Mucosa of rectum (tissue), 2 donors: ENCODE results near the gene CNOT2.
"Not testable (repeated sequence)": the region's sequence is repeated elsewhere in the genome, so short reads cannot be mapped to it uniquely, and the experiment has no call there.

Experiments
- H3K27ac ChIP-seq, 2 donors: one replicate each; pipeline ENCODE4 v1.7.0; 2013; ENCODE audit warnings: inconsistent platforms in 2 of 2, low read depth in 2 of 2, low read length in 2 of 2
- H3K27me3 ChIP-seq, 2 donors: one replicate each; pipeline ENCODE4 v1.7.0; 2013; ENCODE audit warnings: low read length in 2 of 2; ENCODE audit not compliant: control insufficient read depth in 2 of 2, insufficient read depth in 2 of 2
- H3K36me3 ChIP-seq, 2 donors: one replicate each; pipeline ENCODE4 v1.7.0; 2013; ENCODE audit warnings: low read length in 2 of 2; ENCODE audit not compliant: control insufficient read depth in 2 of 2, insufficient read depth in 2 of 2
- H3K4me1 ChIP-seq, 2 donors: one replicate each; pipeline ENCODE4 v1.7.0; 2013; ENCODE audit warnings: low read length in 2 of 2, mild to moderate bottlenecking in 1 of 2; ENCODE audit not compliant: control insufficient read depth in 2 of 2, insufficient read depth in 2 of 2
- H3K4me3 ChIP-seq, 2 donors: one replicate each; pipeline ENCODE4 v1.7.0; 2013; ENCODE audit warnings: low read length in 2 of 2
- H3K9ac ChIP-seq, 2 donors: one replicate each; pipeline ENCODE4 v1.7.0; 2013; ENCODE audit warnings: low read length in 2 of 2, low read depth in 1 of 2, mild to moderate bottlenecking in 1 of 2
- H3K9me3 ChIP-seq, 2 donors: one replicate each; pipeline ENCODE4 v1.7.0; 2013; ENCODE audit warnings: low read length in 2 of 2; ENCODE audit not compliant: control insufficient read depth in 2 of 2
- donor health status: healthy.
- donor health status: Normal muscosa, but diverticular disease.

Gene CNOT2

DNA sequence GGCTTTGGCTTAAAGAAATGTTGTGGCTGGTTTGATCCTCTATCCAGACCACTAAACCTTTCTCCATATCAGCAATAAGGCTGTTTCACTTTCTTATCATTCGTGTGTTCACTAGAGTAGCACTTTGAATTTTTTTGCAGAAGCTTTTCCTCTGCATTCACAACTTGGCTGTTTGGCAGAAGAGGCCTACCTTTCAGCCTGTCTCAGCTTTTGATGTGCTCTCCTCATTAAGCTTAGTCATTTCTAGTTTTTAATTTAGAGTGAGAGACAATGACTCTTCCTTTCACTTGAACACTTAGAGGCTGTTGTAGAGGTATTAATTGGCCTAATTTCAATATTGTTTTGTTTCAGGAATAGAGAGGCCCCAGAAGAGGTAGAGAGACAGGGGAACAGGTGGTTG, 136.6 kb downstream of the CNOT2 start:
- Histone ChIP-seq H3K9ac (no peak overlapping the region), H3K36me3 (no peaks in the 10 kb centered on the region), H3K9me3 (no peaks in the 10 kb centered on the region), H3K4me3 (no peak overlapping the region), H3K4me1 (no peaks in the 10 kb centered on the region), H3K27ac (no peak overlapping the region), H3K27me3 (no peaks in the 10 kb centered on the region)

DNA sequence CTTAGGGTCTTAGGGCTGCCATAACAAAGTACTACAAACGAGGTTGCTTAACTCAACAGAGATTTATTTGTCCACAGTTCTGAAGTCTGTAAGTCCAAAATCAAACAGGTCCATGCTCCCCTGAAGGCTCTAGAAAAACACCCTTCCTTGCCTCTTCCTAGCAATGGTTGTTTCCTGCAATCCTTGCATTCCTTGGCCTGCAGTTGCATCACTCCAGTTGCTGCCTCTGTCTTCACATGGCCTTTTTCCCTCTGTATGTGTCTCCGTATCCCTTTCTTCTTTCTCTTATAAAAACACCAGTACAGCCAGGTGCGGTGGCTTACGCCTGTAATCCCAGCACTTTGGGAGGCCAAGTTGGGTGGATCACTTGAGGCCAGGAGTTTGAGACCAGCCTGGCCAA, 140.3 kb downstream of the CNOT2 start:
- no peak overlapping the region for H3K27ac ChIP-seq
- H3K9ac ChIP-seq, result no peak overlapping the region
- H3K4me3 ChIP-seq, result no peak overlapping the region
- H3K27me3 ChIP-seq, result no peaks in the 10 kb centered on the region
- no peaks in the 10 kb centered on the region for H3K9me3 ChIP-seq
- no peaks in the 10 kb centered on the region for H3K4me1 ChIP-seq
- H3K36me3 ChIP-seq, result no peaks in the 10 kb centered on the region

DNA sequence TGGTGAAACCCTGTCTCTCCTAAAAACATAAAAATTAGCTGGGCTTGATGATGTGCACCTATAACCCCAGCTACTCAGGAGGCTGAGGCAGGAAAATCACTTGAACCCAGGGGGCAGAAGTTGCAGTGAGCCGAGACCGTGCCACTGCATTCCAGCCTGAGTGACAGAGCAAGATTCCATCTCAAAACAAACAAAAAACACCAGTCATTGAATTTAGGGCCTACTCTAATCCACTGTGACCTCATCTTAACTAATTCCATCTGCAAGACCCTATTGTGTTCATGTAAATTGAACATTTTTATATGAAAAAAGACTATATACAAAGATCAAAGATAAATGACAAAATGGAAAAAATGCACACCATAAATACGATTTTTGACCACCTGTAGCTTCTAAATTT, 140.7 kb downstream of the CNOT2 start:
- Histone ChIP-seq H3K9ac (no peak overlapping the region), H3K9me3 (no peaks in the 10 kb centered on the region), H3K27ac (no peak overlapping the region), H3K27me3 (no peaks in the 10 kb centered on the region), H3K4me3 (no peak overlapping the region), H3K4me1 (no peaks in the 10 kb centered on the region), H3K36me3 (no peaks in the 10 kb centered on the region)

DNA sequence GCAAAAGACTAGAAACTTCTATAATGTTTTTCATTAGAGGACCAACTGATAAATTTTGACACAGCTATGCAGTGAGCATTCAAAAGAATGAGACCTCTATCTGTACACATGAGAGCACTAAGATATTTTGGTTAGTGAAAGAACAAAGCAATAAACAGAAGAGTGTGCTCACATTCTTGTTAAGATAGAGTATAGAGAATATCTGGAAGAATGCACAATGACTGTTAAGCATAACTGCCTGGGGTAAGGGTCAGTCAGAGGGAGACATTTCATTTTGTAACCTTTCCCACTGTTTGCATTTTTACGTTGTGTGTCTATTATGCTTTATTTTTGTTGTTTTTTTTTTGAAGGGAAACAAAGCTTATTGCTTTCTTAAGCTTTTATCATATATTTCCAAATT, 143.5 kb downstream of the CNOT2 start:
- Histone ChIP-seq H3K27ac (no peak overlapping the region), H3K36me3 (no peaks in the 10 kb centered on the region), H3K4me1 (no peaks in the 10 kb centered on the region), H3K9me3 (no peaks in the 10 kb centered on the region), H3K4me3 (no peak overlapping the region), H3K27me3 (no peaks in the 10 kb centered on the region), H3K9ac (no peak overlapping the region)

DNA sequence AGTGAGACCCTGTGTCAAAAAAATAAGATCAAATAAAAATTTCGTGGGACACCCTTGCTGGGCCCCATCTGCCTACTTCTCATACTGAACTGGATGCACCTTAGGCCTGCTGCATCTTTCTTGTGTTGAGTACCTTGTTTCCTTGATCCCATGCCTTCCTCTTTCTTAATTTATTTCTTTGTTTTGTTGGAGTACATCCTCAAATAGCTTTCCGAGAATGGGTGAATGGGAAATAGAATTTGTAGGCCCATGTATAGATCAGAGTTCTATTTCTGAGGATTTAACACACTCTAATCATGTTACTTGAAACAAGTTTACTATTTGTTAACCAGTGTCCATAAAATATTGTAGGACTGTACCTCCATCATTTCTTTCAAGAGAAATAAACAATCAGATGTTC, 146.4 kb downstream of the CNOT2 start:
- Histone ChIP-seq H3K27me3 (no peaks in the 10 kb centered on the region), H3K27ac (no peak overlapping the region), H3K9ac (no peak overlapping the region), H3K9me3 (no peaks in the 10 kb centered on the region), H3K4me3 (no peak overlapping the region), H3K36me3 (no peaks in the 10 kb centered on the region), H3K4me1 (no peaks in the 10 kb centered on the region)

DNA sequence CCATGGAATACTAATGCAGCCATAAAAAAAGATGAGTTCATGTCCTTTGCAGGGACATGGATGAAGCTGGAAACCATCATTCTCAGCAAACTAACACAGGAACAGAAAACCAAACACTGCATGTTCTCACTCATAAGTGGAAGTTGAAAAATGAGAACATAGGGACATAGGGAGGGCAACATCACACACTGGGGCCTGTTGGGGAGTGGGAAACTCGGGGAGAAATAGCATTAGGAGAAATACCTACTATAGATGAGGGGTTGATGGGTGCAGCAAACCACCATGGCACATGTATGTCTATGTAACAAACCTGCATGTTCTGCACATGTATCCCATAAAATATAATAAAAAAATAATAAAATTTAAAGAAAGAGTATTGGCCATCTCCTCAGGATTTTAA, 149.4 kb downstream of the CNOT2 start:
- H3K4me3 ChIP-seq, H3K27ac ChIP-seq, H3K9me3 ChIP-seq, H3K4me1 ChIP-seq, H3K36me3 ChIP-seq, H3K27me3 ChIP-seq, H3K9ac ChIP-seq: not testable (repeated sequence)

DNA sequence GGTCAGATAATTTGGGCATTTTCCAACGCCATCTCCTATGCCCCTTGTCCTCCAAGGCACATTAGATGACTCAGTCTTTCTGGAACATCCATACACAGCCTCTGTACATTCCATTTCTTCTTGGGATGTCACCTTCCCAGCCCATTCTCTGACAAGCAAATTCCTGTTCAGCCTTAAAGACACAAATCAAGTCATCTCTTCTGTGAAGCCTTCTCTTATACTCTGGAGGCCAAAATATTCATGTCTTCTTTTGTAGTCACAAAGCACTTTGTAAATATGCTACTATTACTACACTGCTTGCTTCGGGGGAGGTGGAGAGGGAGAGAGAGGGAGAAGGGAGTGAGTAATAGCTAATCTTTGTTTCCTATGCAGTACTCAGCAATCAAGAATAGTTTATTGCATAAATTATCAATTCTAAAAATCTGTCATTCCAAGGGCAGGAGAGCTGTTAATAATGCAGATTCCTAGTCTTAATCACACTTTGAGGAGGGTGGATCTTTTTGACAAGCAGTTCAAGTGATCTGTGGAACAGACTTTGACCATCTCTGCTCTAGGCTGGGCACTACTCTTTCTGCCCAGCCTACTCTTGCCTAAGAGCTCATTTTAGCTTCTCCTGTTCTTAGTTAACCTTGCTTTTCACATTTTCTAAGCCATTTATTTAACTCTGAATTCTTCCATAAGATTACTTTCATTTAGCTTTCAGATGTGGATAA, 150.7 kb downstream of the CNOT2 start:
- Histone ChIP-seq H3K4me3 (no peak overlapping the region), H3K9me3 (no peaks in the 10 kb centered on the region), H3K9ac (no peak overlapping the region), H3K27me3 (no peaks in the 10 kb centered on the region), H3K27ac (no peak overlapping the region), H3K36me3 (no peaks in the 10 kb centered on the region), H3K4me1 (no peaks in the 10 kb centered on the region)

DNA sequence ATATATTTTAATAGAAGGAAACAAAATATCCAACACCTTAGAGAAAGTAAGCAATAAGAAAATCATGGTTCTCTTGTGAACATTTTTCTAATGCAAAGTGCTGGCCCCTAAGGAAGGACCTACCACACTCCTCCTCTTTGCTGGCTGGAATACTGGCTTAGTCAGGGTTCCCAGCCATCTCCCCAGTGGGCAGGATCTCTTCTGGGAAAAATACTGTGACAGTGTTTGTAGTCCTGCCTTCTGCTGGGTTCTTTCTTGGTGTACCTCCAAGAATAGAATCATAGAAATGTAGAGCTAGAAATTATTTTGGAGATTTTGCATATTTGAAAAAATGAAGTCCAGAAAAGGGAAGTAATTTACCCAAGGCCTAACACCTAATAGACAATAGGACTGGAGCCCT, 154.8 kb downstream of the CNOT2 start:
- Histone ChIP-seq H3K36me3 (no peaks in the 10 kb centered on the region), H3K27ac (no peak overlapping the region), H3K27me3 (no peaks in the 10 kb centered on the region), H3K9me3 (no peaks in the 10 kb centered on the region), H3K4me1 (no peaks in the 10 kb centered on the region), H3K9ac (no peak overlapping the region), H3K4me3 (no peak overlapping the region)

DNA sequence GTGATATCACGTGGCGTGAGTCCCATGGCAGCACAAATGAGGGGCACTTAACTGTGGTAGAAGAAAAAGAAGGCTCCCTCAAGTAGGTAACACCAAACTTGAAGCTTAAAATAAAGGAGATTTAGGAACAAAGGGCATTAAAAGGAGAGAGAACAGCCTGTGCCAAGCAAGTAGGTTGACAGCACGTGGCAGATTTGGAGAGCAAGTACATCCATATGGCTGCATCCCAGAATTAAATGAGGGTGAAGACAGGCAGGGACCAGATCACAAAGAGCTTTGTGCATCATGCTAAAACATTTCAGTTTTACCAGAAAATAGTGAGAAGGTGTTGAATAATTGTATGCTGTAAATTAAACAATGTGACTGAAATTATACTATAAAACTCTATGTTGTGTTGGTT, 155.6 kb downstream of the CNOT2 start:
- H3K9me3 ChIP-seq, result no peaks in the 10 kb centered on the region
- H3K9ac ChIP-seq, result no peak overlapping the region
- no peaks in the 10 kb centered on the region for H3K4me1 ChIP-seq
- H3K27ac ChIP-seq, result no peak overlapping the region
- no peak overlapping the region for H3K4me3 ChIP-seq
- no peaks in the 10 kb centered on the region for H3K27me3 ChIP-seq
- no peaks in the 10 kb centered on the region for H3K36me3 ChIP-seq

DNA sequence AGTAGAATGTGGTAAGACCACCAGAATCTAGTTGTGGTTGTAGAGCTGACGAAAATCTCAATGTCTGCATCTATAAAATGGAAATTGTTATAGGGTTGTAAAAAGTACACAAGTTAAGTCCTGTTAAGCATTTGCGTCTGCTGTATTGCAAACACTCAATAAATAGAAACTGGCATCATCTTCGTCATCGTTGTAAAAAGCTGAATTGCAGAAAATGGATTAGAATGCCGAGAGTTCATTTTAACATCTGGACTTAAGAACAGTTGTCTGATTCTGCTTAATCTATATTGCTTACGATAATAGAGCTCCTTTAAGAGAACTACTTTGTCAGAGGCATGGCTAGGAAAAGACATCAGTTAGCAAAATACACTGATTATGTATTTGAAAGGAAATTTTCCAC, 156.1 kb downstream of the CNOT2 start:
- no peaks in the 10 kb centered on the region for H3K36me3 ChIP-seq
- no peak overlapping the region for H3K4me3 ChIP-seq
- no peak overlapping the region for H3K27ac ChIP-seq
- H3K9ac ChIP-seq, result no peak overlapping the region
- no peaks in the 10 kb centered on the region for H3K27me3 ChIP-seq
- H3K4me1 ChIP-seq, result no peaks in the 10 kb centered on the region
- no peaks in the 10 kb centered on the region for H3K9me3 ChIP-seq

DNA sequence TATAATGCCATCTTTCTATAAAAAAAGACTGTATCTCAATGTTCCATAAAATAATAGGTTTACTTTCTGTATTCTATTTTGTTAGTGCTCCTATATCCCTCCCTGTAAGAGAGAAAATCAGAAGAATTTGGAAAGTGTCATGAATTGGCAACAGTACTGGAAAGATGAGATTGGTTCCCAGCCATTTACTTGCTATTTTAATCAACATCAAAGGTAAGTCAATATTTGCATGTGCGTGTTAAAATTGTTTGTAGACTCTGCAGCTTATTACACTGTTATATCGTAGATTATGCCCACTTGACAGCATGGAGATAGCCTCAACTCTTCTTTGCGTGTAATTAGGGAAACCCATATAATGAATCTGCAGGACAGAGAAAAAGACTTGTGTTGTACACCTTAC, 156.9 kb downstream of the CNOT2 start:
- no peak overlapping the region for H3K27ac ChIP-seq
- H3K4me1 ChIP-seq, result no peaks in the 10 kb centered on the region
- H3K9me3 ChIP-seq, result no peaks in the 10 kb centered on the region
- no peak overlapping the region for H3K4me3 ChIP-seq
- no peaks in the 10 kb centered on the region for H3K27me3 ChIP-seq
- H3K36me3 ChIP-seq, result no peaks in the 10 kb centered on the region
- H3K9ac ChIP-seq, result no peak overlapping the region
